Loucy (cell line): ENCODE results near the gene PACSIN2.

ENCODE experiments used
- H2AFZ ChIP-seq: fragments of 200-600 bp; sonication (generic); 2 replicates; pipeline ENCODE4 v1.6.0; 2016; ENCODE audit warnings: antibody characterized with exemption, mild to moderate bottlenecking, low read length, moderate library complexity
- H3F3A ChIP-seq: fragments of 200-600 bp; 2 replicates; pipeline ENCODE4 v1.6.0; 2016; ENCODE audit warnings: antibody characterized with exemption, low read depth, mild to moderate bottlenecking
- H3K27me3 ChIP-seq: fragments of 200-600 bp; sonication (generic); 2 replicates; pipeline ENCODE4 v1.6.1; 2014; ENCODE audit warnings: low read length, mild to moderate bottlenecking; ENCODE audit not compliant: insufficient read depth, poor library complexity, severe bottlenecking
- H3K36me3 ChIP-seq: fragments of 200-600 bp; sonication (generic); 2 replicates; pipeline ENCODE4 v1.6.1; 2016; ENCODE audit warnings: low read length; ENCODE audit not compliant: insufficient read depth
- H3K4me1 ChIP-seq: fragments of 200-600 bp; sonication (generic); 2 replicates; pipeline ENCODE4 v1.5.1; 2014; ENCODE audit warnings: low read length, mild to moderate bottlenecking; ENCODE audit not compliant: insufficient read depth, poor library complexity, severe bottlenecking
- H3K4me2 ChIP-seq: fragments of 200-600 bp; sonication (generic); 2 replicates; pipeline ENCODE4 v1.6.0; 2014; ENCODE audit warnings: antibody characterized with exemption, low read length, low read depth, mild to moderate bottlenecking; ENCODE audit not compliant: poor library complexity, severe bottlenecking
- H3K4me3 ChIP-seq: fragments of 200-600 bp; sonication (generic); 2 replicates; pipeline ENCODE4 v1.5.1; 2014; ENCODE audit warnings: low read length, mild to moderate bottlenecking, mixed read lengths; ENCODE audit not compliant: poor library complexity, severe bottlenecking
- H3K79me2 ChIP-seq: fragments of 200-600 bp; sonication (generic); 2 replicates; pipeline ENCODE4 v1.6.1; 2014; ENCODE audit warnings: low read length; ENCODE audit not compliant: insufficient read depth
- H3K9ac ChIP-seq: fragments of 200-600 bp; sonication (generic); 2 replicates; pipeline ENCODE4 v1.6.0; 2014; ENCODE audit warnings: mild to moderate bottlenecking, low read depth, low read length, moderate library complexity; ENCODE audit not compliant: poor library complexity, severe bottlenecking
- H3K9me2 ChIP-seq: fragments of 200-600 bp; sonication (generic); replicated peaks from 2 replicates; pipeline ENCODE4 v1.6.1; 2016; ENCODE audit warnings: low read depth, low read length, mixed read lengths
- H3K9me3 ChIP-seq: fragments of 200-600 bp; sonication (generic); 2 replicates; pipeline ENCODE4 v1.6.1; 2014; ENCODE audit warnings: mild to moderate bottlenecking, antibody characterized with exemption, low read length, low read depth; ENCODE audit not compliant: insufficient read depth
- H4K20me1 ChIP-seq: fragments of 200-600 bp; sonication (generic); 2 replicates; pipeline ENCODE4 v1.6.0; 2014; ENCODE audit warnings: antibody characterized with exemption, low read length, mild to moderate bottlenecking; ENCODE audit not compliant: insufficient read depth, poor library complexity, severe bottlenecking
- CTCF ChIP-seq: fragments of 200-600 bp; sonication (generic); conservative IDR thresholded peaks from 2 replicates; pipeline ENCODE4 v1.5.1; 2014; ENCODE audit warnings: mild to moderate bottlenecking, antibody characterized with exemption, low read length
- EZH2phosphoT487 ChIP-seq: fragments of 200-600 bp; IDR thresholded peaks from 2 replicates; pipeline ENCODE4 v1.6.1; 2018; ENCODE audit warnings: antibody characterized with exemption, mild to moderate bottlenecking, moderate library complexity, borderline replicate concordance

The PACSIN2 gene

GRCh38 chr22:42942351-42942750 is 72.6 kb downstream of the PACSIN2 start:
- Histone ChIP-seq H3K9ac (no peak overlapping the region), H3K9me3 (no peaks in the 10 kb centered on the region), H3K9me2 (no peaks in the 10 kb centered on the region), H3K4me1 (peaks cover 39% of the 10 kb centered on the region), H3K27me3 (no peaks in the 10 kb centered on the region), H4K20me1 (peaks cover 26% of the 10 kb centered on the region), H3K36me3 (peaks cover 6% of the 10 kb centered on the region; the same call in 1 of the 2 replicates), H3K4me3 (no peak overlapping the region), H2AFZ (no peak overlapping the region), H3K4me2 (no peak overlapping the region), H3F3A (no peaks in the 10 kb centered on the region), H3K79me2 (peaks cover 87% of the 10 kb centered on the region)
- TF ChIP-seq EZH2phosphoT487: no peak
- no peak for TF ChIP-seq CTCF

GRCh38 chr22:42939941-42940653 is 74.9 kb downstream of the PACSIN2 start:
- H3K9ac ChIP-seq: no peak overlapping the region
- H3K4me1 ChIP-seq: peaks cover 20% of the 10 kb centered on the region
- H3K4me2 ChIP-seq: no peak overlapping the region
- H4K20me1 ChIP-seq: peaks cover 19% of the 10 kb centered on the region
- peaks cover 6% of the 10 kb centered on the region; the same call in 1 of the 2 replicates for H3K36me3 ChIP-seq
- TF ChIP-seq EZH2phosphoT487 (no peak), CTCF (no peak)
- H3K4me3 ChIP-seq: no peak overlapping the region
- no peaks in the 10 kb centered on the region for H3K27me3 ChIP-seq
- H2AFZ ChIP-seq: no peak overlapping the region
- H3K9me3 ChIP-seq: no peaks in the 10 kb centered on the region
- no peaks in the 10 kb centered on the region for H3K9me2 ChIP-seq
- peaks cover 85% of the 10 kb centered on the region for H3K79me2 ChIP-seq
- H3F3A ChIP-seq: no peaks in the 10 kb centered on the region

GRCh38 chr22:42939451-42939881 is 75.5 kb downstream of the PACSIN2 start:
- peaks cover 86% of the 10 kb centered on the region for H3K79me2 ChIP-seq
- H2AFZ ChIP-seq: no peak overlapping the region
- TF ChIP-seq EZH2phosphoT487 (no peak), CTCF (no peak)
- H3K27me3 ChIP-seq: no peaks in the 10 kb centered on the region
- H3K4me3 ChIP-seq: no peak overlapping the region
- no peaks in the 10 kb centered on the region for H3K9me2 ChIP-seq
- H3K4me2 ChIP-seq: no peak overlapping the region
- H4K20me1 ChIP-seq: peaks cover 22% of the 10 kb centered on the region
- H3K4me1 ChIP-seq: peaks cover 19% of the 10 kb centered on the region
- H3K9me3 ChIP-seq: no peaks in the 10 kb centered on the region
- no peaks in the 10 kb centered on the region for H3F3A ChIP-seq
- peaks cover 6% of the 10 kb centered on the region; the same call in 1 of the 2 replicates for H3K36me3 ChIP-seq
- no peak overlapping the region for H3K9ac ChIP-seq
